Measurements from ENCODE around the gene NTN1.
"Not testable (repeated sequence)": the region's sequence is repeated elsewhere in the genome, so short reads cannot be mapped to it uniquely, and the experiment has no call there.

The NTN1 gene

DNA sequence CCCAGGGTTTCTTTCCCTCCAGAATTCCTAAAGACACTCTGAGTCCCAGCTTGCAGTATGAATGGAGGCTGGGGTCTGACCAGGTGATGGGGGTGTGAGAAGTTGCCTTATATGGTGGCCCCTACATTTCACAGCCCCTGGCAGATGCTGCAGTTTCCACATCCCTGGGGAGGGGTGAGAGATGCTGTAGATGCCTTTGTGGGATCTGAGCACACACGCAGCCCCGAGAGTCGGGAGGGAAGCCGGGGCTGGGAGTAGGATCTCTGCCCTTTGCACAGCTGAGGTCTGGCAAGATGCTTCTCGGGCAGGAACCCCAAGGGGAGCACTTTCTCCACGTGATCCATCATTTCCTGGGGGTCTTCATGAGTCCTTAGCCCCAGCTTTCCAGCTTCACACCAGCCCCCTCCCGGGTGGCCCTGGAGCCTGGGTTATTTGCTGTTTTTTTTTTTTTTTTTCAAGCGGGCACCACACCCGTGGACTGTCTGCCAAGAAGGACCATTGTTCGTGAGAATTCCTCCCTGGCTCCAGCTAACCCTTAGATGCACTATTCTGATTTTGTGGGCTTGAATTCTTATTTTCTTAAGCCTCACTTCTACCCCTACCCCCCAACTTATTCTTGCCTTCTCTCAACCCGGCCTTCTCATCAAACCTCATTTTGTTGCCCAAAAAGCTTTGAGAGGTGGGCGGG is 50.6 kb downstream of the NTN1 start:
- H3K4me3 ChIP-seq (ENCODE audit: low read length) = no peak overlapping the region
- no peak for TF ChIP-seq ZNF274 (IDR thresholded peaks at IDR 0.05; ENCODE audit: low read depth, low read length)

- no peak overlapping the region for H3K4me3 ChIP-seq (ENCODE audit: low read length)
- no peak for TF ChIP-seq ZNF274 (IDR thresholded peaks at IDR 0.05; ENCODE audit: low read depth, low read length)
Observed at GRCh38 chr17:9072696-9073339, 51.5 kb downstream of the NTN1 start.

DNA sequence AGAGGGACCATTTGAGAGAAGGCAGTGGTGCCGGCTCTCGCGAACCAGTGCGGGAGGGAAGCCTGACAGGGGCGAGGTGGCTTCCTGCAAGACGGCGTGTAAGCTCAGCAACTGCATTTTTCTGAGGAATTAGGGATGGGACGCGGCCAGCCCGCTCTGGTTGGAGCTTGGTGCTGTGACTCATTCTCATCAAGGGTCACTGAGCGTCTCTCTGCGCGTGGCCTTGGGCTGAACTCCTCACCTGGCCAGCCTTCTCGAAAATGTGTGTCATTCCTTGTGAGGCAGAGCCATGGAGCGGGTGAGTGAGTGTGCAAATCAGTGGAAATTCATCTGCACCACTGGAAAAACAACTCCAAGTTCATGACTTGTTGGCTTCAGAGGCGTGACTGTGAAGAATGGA is 52.8 kb downstream of the NTN1 start:
- no peak for TF ChIP-seq ZNF274 (IDR thresholded peaks at IDR 0.05; ENCODE audit: low read depth, low read length)
- no peak overlapping the region for H3K4me3 ChIP-seq (ENCODE audit: low read length)

- no peak for TF ChIP-seq ZNF274 (IDR thresholded peaks at IDR 0.05; ENCODE audit: low read depth, low read length)
- no peak overlapping the region for H3K4me3 ChIP-seq (ENCODE audit: low read length)
Observed at GRCh38 chr17:9079461-9080103, 58.3 kb downstream of the NTN1 start.

- TF ChIP-seq ZNF274 (IDR thresholded peaks at IDR 0.05; ENCODE audit: low read depth, low read length) = no peak
- H3K4me3 ChIP-seq (ENCODE audit: low read length) = no peak overlapping the region
Observed at GRCh38 chr17:9080296-9080914, 59.1 kb downstream of the NTN1 start.

GRCh38 chr17:9080983-9081382 is 59.7 kb downstream of the NTN1 start:
- TF ChIP-seq ZNF274 (IDR thresholded peaks at IDR 0.05; ENCODE audit: low read depth, low read length) = no peak
- H3K4me3 ChIP-seq (ENCODE audit: low read length) = no peak overlapping the region

DNA sequence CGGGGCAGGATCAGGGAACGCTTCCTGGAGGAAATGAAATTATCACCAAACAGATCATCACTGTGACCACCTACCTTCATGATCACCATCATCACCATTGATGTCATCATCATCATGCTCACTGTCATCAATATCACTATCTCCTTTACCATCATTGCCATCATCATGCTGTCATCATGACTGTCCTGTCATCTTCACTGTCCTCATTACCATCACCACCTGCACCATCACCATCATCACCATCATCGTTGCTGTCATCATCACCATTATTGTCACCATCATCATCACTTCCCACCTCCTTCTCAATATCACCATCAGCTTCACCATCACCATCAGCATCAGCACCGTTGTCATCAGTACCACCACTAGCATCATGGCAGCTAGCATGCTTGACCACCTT is 65.3 kb downstream of the NTN1 start:
- TF ChIP-seq ZNF274 (IDR thresholded peaks at IDR 0.05; ENCODE audit: low read depth, low read length) = no peak
- H3K4me3 ChIP-seq (ENCODE audit: low read length) = no peak overlapping the region

GRCh38 chr17:9087921-9088320 is 66.6 kb downstream of the NTN1 start:
- TF ChIP-seq ZNF274 (IDR thresholded peaks at IDR 0.05; ENCODE audit: low read depth, low read length) = no peak
- H3K4me3 ChIP-seq (ENCODE audit: low read length) = no peak overlapping the region

DNA sequence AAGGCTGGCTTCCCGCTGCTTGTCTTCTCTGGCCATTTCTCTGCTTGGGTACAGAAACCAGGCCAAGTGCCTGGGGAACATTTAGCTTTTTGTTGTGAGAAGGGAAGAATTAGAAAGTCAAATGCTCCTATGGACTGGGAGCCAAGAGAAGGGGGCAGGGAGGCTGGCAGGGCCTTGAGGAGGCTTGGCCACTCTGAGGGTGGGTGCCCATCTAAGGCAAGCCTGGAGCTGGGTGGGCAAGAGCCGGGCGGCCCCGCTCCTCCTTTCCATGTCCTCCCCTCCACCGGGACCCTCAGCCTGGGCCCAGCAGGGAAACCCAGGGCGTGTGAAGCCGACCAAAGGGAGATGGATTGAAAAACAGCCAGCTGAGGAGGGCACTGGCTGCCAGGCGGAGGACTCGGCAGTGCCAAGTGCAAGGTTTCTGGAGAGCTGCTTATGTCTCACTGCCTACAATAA is 69.4 kb downstream of the NTN1 start:
- H3K4me3 ChIP-seq (ENCODE audit: low read length) = no peak overlapping the region
- TF ChIP-seq ZNF274 (IDR thresholded peaks at IDR 0.05; ENCODE audit: low read depth, low read length) = no peak

- TF ChIP-seq ZNF274 (IDR thresholded peaks at IDR 0.05; ENCODE audit: low read depth, low read length) = no peak
- H3K4me3 ChIP-seq (ENCODE audit: low read length) = no peak overlapping the region
Observed at GRCh38 chr17:9094193-9094592, 72.9 kb downstream of the NTN1 start.

GRCh38 chr17:9095390-9095789 is 74.1 kb downstream of the NTN1 start:
- no peak for TF ChIP-seq ZNF274 (IDR thresholded peaks at IDR 0.05; ENCODE audit: low read depth, low read length)
- no peak overlapping the region for H3K4me3 ChIP-seq (ENCODE audit: low read length)

- TF ChIP-seq ZNF274 (IDR thresholded peaks at IDR 0.05; ENCODE audit: low read depth, low read length) = no peak
- no peak overlapping the region for H3K4me3 ChIP-seq (ENCODE audit: low read length)
Observed at GRCh38 chr17:9098242-9098825, 77.0 kb downstream of the NTN1 start.

- TF ChIP-seq ZNF274 (IDR thresholded peaks at IDR 0.05; ENCODE audit: low read depth, low read length) = no peak
- H3K4me3 ChIP-seq (ENCODE audit: low read length) = no peak overlapping the region
Observed at GRCh38 chr17:9101356-9101755, 80.0 kb downstream of the NTN1 start.

DNA sequence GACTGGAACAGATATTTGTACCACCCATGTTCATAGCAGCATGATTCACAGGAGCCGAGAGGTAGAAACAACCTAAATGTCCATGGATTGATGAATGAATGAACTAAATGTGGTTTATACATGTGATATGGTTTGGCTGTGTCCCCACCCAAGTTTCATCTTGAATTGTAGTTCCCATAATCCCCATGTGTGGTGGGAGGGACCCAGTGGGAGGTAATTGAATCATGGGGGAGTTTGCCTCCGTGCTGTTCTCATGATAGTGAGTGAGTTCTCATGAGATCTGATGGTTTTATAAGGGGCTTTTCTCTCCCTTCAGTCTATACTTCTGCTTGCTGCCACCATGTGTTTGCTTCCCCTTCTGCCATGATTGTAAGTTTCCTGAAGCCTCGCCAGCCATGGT is 81.9 kb downstream of the NTN1 start:
- H3K4me3 ChIP-seq (ENCODE audit: low read length) = not testable (repeated sequence)

Data from GM08714 (cell line).